Cardiac ventricle fibroblast (primary cell): Measurements from ENCODE around the gene BCAS4. TPM values are rescaled to one million over a fixed set of nuclear protein-coding genes. Genes with fewer than 3 reads are reported as not detected.

ENCODE experiments used
- total RNA-seq: library from RNA; depleted of rRNA; stranded (reverse); fragments of >200 nt; gene quantifications from 2 replicates; pipeline ENCODE4 v1.2.3, GENCODE V29; 2015

BCAS4 gene, protein sequence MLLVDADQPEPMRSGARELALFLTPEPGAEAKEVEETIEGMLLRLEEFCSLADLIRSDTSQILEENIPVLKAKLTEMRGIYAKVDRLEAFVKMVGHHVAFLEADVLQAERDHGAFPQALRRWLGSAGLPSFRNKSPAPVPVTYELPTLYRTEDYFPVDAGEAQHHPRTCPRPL
- 1.9 TPM in 2 replicates for total RNA-seq

DNA sequence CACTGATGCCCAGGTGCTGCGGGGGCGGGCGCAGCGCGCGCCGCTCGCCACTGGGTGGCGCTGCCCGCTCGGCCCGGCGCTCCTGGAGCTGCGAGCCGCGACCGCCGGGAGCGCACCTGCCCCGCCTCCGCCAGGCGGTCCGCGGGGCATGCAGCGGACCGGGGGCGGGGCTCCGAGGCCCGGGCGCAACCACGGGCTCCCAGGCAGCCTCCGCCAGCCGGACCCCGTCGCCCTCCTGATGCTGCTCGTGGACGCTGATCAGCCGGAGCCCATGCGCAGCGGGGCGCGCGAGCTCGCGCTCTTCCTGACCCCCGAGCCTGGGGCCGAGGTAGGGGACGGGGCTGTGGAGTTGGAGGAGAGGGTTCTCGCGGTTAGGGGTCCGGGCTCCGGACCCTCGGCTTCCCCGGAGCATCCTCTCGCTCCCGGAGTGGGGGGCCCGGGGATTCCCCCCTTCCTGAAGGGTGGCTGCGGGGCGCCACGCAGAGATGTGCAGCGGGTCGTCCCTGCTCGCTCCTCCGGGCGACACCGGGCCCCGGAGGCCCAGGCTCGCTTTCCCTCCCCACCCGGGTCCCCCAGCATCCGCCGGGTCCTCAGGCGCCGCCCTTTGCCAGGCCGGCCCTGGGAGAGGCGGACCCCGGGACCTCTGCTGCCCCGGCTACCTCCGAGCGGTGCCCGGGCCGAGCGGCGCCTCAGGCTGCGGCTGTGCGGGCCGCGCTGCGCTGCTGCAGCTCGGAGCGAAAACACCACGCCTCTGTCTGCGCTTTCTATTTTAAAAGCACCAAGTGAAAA lies at the start of gene BCAS4:
Gene BCAS4 (plus strand): TSS at position 216 of the 789 bp plus-strand sequence. CDS start 23 bp downstream, at position 239.

Other genes starting within 250 kb of the BCAS4 start
- gene RIPOR3, start 103.5 kb upstream of the BCAS4 start, total RNA-seq: 1.8 and 2.5 TPM in 2 replicates
- 0.06 and 0.10 TPM in 2 replicates for gene PARD6B, start 63.5 kb upstream of the BCAS4 start, total RNA-seq
- 31.9 and 32.1 TPM in 2 replicates for gene ADNP, start 136.4 kb downstream of the BCAS4 start, total RNA-seq
- 38.5 and 48.4 TPM in 2 replicates for gene DPM1, start 163.5 kb downstream of the BCAS4 start, total RNA-seq
- gene MOCS3, start 163.8 kb downstream of the BCAS4 start, total RNA-seq: 5.9 and 6.3 TPM in 2 replicates
- 2.8 and 5.1 TPM in 2 replicates for gene KCNG1, start 228.0 kb downstream of the BCAS4 start, total RNA-seq